Measurements from ENCODE around the gene EHMT1.

EHMT1 gene

GRCh38 chr9:137581361-137582285 lies 37.2 kb upstream of the EHMT1 start:
- no peak for DNase-seq
- Histone ChIP-seq H3K9me3 (no peaks in the 10 kb centered on the region), H3K36me3 (peaks cover 41% of the 10 kb centered on the region), H3K27me3 (no peaks in the 10 kb centered on the region), H3K4me1 (no peaks in the 10 kb centered on the region; the same call in 1 of the 2 replicates), H3K4me3 (ENCODE audit: low read depth, low read length) (no peak overlapping the region)
- no peak for TF ChIP-seq CTCF (IDR thresholded peaks at IDR 0.05; ENCODE audit: low read depth, low read length)

GRCh38 chr9:137582286-137582860 lies 36.4 kb upstream of the EHMT1 start:
- H3K4me3 ChIP-seq (ENCODE audit: low read depth, low read length): no peak overlapping the region
- DNase-seq: peak; percentile 59
- H3K9me3 ChIP-seq: no peaks in the 10 kb centered on the region
- peaks cover 48% of the 10 kb centered on the region for H3K36me3 ChIP-seq
- no peaks in the 10 kb centered on the region; the same call in 1 of the 2 replicates for H3K4me1 ChIP-seq
- peak; percentile 58 for TF ChIP-seq CTCF (IDR thresholded peaks at IDR 0.05; ENCODE audit: low read depth, low read length)
- no peaks in the 10 kb centered on the region for H3K27me3 ChIP-seq

- H3K4me1 ChIP-seq: no peaks in the 10 kb centered on the region; the same call in 1 of the 2 replicates
- H3K36me3 ChIP-seq: peaks cover 58% of the 10 kb centered on the region
- H3K27me3 ChIP-seq: no peaks in the 10 kb centered on the region
- H3K4me3 ChIP-seq (ENCODE audit: low read depth, low read length): no peak overlapping the region
- H3K9me3 ChIP-seq: no peaks in the 10 kb centered on the region
- no peak for TF ChIP-seq CTCF (IDR thresholded peaks at IDR 0.05; ENCODE audit: low read depth, low read length)
- DNase-seq: no peak
These were observed 35.5 kb upstream of the EHMT1 start for GRCh38 chr9:137583347-137583746.

- Histone ChIP-seq H3K4me3 (ENCODE audit: low read depth, low read length) (no peak overlapping the region), H3K36me3 (peaks cover 60% of the 10 kb centered on the region), H3K27me3 (no peaks in the 10 kb centered on the region), H3K4me1 (no peaks in the 10 kb centered on the region; the same call in 1 of the 2 replicates), H3K9me3 (no peaks in the 10 kb centered on the region)
- no peak for DNase-seq
- no peak for TF ChIP-seq CTCF (IDR thresholded peaks at IDR 0.05; ENCODE audit: low read depth, low read length)
These were observed 34.8 kb upstream of the EHMT1 start for GRCh38 chr9:137583957-137584356.

GRCh38 chr9:137586854-137587253 lies 32.0 kb upstream of the EHMT1 start:
- H3K27me3 ChIP-seq: no peaks in the 10 kb centered on the region
- no peaks in the 10 kb centered on the region for H3K4me1 ChIP-seq
- DNase-seq: no peak
- H3K36me3 ChIP-seq: peaks cover 53% of the 10 kb centered on the region
- H3K4me3 ChIP-seq (ENCODE audit: low read depth, low read length): no peak overlapping the region
- H3K9me3 ChIP-seq: no peaks in the 10 kb centered on the region
- TF ChIP-seq CTCF (IDR thresholded peaks at IDR 0.05; ENCODE audit: low read depth, low read length): no peak

GRCh38 chr9:137588311-137588710 lies 30.5 kb upstream of the EHMT1 start:
- Histone ChIP-seq H3K27me3 (no peaks in the 10 kb centered on the region), H3K4me1 (no peaks in the 10 kb centered on the region), H3K9me3 (no peaks in the 10 kb centered on the region), H3K4me3 (ENCODE audit: low read depth, low read length) (no peak overlapping the region), H3K36me3 (peaks cover 38% of the 10 kb centered on the region)
- TF ChIP-seq CTCF (IDR thresholded peaks at IDR 0.05; ENCODE audit: low read depth, low read length): no peak
- DNase-seq: no peak

Data from BE2C (cell line).